ELF-1 (cell line): ENCODE results near the gene PAN3.

Source experiments
- DNase-seq: peaks from one replicate; pipeline ENCODE4 v3.0.0-alpha.2; 2016; ENCODE audit warnings: low read depth, low spot score

Gene PAN3

DNA sequence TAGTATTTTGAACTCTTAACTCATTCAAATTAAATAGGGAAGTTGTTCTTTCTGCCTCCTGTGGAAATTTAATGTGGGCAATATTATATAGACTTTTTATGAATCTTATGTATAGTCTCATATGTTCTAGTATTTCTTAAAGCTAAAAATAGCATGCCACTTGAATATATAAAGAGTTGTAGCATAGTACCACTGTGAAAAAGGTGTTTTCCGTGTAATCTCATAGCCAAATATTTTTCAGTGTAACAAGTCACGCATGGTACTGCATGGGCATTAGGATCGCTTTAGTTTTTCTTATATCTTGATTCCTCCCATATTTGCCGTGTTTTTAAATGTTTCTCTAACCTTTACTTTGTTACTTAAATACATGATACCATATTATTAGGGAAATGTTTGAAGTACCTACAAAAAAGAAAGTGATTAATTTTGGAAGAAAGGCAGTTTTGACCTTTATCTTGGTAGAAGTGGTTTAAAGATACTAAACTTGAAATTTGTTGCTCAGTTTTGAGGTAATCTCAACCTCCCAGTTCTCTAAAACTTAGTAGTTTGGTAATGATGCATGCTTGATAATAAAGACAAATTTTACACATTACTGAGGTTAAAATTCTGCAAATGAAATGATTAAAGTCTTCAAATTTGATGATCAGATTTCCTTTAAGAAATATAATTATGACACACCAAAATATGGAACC, 81.2 kb downstream of the PAN3 start:
- DNase-seq = no peak

DNA sequence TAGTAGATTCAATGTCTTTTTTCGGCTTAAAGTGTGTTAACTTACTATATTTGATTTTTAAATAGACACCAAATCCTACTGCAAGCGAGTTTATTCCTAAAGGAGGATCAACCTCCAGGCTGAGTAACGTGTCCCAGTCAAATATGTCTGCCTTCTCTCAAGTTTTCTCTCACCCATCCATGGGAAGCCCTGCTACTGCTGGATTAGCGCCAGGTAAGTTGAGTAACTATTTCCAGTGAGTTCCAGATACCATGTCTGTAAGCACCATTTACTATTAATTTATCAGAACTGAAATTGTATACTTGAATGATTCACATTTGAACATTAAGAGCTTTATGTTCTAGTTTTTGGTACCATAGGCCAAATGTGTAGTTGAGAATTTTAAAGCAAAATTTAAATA, 81.8 kb downstream of the PAN3 start:
- no peak for DNase-seq

DNA sequence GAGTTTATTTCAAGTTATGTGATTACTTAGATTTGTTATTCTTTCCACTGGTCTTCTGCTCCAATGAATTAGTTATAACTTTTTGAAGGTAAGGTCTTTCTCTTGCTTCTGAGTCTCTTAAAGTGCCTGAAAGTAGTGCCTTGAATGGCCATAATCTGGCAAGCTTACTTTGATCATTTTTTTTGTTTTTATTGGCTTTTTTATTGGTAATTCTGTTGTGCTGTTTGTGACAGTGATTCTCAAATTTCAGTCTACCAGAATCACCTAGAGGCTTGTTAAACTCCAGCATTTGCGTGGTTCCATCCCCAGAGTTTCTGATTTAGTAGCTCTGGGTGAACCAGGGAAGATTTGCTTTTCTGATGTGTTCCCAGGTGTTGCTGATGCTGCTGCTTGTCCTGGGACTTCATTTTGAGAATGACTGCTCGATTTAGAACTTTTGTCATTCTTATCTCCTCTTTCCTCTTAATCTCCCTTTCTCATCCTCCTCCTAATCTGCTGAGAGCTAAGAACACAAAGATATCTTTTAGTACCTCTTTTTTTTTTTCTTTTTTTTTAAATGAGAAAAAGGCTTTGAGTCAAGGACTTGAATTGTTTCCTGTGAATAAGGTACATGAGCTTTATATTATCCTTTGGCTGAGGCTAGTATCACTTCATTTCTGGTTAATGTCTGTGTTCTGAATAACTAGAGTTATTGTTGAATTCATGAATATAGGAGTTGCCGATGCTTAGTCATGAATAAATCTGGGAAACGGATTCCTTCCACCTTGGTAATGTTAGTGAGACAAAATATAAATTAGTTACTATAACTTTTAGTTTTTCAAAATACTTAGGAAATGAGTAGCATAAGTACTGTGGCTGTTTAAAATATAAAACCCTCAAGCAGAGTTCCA, 91.4 kb downstream of the PAN3 start:
- no peak for DNase-seq

DNA sequence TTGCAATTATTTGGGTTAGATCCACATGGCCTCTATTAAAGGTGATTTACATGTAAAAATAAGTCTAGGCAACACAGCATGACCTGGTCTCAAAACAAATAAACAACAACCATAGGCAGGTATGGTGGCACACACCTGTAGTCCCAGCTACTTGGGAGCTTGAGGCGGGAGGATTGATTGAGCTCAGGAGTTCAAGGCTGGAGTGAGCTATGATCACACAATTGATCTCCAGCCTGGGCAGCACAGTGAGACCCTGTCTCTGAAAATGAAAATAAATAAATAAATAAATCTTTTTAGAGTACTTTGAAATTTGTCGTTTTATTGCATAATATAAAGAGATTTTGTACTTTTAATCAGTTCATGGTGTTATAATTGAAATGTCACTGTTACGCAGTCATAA, 93.3 kb downstream of the PAN3 start:
- DNase-seq = no peak

DNA sequence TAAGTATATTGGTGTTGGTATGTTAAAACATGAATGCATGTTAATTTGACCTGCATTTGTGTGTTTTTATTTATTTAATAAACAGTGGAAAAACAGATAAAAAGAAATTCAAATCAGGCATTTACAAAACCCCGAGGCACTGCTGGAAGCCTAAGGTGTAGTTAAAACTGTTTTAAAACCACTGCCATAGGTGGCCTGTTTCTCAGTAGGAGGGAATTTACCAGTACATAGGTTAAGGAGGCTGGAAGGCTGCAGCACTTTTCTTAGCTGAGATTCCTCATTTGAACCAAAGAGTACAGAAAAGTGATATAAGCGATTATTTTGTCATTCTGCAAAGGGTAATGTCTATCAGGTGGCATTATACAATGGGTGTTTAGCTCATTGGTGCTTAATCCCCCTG, 99.6 kb downstream of the PAN3 start:
- DNase-seq = peak; percentile 10

DNA sequence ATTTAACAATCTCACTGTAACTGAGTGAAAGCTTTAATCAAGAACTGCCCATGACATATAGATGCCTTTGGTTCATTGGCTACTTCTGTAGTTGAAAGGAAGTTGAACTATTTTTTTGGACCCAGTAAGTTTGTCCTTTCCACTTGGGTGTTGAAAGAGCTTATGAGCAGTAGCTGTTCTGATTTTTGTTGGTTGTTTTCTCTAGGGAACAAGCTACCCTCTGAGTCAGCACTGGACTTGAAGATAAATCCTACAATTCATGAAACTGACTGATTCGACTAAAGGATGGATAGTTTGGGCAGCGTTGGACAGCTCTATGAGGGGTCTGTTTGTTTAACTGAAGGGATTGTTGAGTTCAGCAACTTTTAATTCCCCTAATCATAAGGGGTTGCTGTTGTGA, 101.0 kb downstream of the PAN3 start:
- no peak for DNase-seq

DNA sequence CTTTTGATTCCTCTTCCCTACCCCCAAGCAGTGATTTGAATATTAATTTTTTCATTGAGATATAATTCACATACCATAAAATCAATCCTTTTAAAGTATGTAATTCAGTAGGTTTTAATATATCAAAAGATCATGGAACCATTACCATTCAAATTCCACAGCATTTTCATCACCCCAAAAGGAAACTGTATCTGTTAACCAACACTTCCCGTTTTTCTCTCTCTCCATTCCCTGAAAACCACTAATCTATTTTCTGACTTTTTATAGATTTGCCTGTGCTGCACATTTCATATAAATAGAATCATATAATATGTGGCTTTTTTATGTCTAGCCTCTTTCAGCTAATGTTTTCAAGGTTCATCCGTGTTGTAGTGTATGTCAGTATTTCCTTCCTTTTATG, 107.1 kb downstream of the PAN3 start:
- no peak for DNase-seq

DNA sequence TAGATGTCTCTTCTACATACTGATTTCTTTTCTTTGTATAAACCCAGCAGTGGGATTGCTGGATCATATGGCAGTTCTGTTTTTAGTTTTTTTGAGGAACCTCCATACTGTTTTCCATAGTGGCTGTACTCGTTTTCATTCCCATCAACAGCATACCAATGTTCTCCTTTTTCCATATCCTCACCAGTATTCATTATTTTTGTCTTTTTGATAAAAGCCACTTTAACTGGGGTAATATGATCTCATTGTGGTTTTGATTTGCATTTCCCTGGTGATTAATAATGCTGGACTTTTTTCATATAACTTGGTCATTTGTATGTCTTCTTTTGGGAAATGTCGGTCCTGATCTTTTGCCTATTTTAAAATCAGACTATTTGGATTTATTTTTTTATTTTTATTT, 108.5 kb downstream of the PAN3 start:
- DNase-seq = no peak

DNA sequence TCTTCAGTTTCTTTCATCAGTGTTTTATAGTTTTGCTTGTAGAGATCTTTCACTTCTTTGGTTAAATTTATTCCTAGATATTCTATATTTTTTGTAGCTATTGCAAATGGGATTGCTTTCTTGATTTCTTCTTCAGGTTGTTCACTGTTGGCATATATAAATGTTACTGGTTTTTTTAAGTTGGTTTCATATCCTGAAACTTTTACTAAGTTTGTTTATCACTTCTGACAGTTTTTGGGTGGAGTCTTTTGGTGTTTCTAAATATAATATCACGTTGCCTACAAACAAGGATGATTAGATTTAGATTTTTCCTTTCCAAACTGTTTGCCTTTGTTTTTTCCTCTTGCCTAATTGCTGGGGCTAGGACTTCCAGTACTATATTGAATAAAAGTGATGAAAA, 109.7 kb downstream of the PAN3 start:
- DNase-seq = no peak

DNA sequence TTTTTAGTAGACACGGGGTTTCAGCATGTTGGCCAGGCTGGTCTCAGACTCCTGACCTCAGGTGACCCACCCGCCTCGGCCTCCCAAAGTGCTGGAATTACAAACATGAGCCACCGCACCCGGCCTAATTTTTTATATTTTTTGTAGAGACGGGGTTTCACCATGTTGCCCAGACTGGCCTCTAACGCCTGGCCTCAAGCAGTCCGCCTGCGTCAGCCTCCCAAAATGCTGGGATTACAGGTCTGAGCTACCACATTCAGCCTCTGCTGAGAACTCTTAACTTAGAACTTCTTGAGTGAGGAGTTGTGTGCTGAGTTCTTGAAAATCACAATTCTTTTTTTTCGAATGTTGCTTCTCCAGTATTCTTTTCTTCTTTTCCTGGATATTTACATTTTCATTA, 112.2 kb downstream of the PAN3 start:
- no peak for DNase-seq

DNA sequence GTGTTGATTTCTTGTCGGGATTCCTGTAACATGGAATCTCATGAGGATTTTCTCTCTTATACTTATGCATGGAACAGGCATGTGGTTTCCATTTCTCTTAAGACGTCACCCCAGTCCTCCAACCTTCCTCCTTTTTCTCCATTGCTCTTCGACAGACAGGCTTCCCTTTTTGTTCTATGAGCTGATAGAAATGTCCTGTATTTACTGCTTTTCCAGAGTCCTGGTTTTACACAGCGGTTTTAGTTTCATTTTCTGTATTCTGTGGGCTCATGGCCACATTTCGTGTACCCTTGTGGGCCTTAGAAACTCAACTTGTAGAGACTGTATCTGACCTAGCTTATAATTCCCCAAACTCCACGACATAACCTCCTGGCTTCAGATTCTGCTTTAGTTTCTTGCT, 113.1 kb downstream of the PAN3 start:
- DNase-seq = no peak

DNA sequence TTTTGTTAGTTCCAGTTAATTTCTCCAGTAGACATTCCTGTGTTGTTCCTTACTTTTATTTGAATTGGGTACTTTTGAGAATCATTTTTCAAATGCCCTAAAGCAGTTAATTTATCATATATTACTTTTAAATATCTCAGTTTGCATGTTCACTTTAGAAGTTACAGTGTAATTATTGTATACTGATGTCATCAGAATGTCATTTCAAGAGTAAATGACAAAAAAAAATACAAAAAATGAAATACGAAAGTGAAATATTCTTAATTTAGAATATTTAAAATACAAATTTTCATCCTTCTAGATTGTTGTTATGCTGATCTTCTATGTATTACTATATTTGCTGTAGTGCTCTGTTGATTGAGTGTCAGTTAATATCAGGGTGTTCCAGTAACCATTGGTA, 114.2 kb downstream of the PAN3 start:
- DNase-seq = no peak

DNA sequence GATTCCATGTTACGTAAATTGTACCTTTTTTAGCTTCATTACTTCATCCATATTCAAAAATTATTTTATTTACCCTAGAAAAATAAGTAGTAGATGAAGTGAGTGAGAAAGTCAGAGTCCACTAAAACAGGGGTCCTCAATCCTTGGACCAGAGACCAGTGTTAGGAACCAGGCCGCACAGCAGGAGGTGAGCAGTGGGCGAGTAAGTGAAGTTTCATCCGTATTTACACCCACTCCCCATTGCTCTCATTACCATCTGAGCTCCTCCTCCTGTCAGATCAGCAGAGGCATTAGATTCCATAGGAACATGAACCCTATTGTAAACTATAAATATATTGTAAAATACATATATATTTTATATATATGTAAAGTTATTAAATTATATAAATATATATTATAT, 119.0 kb downstream of the PAN3 start:
- DNase-seq = no peak

DNA sequence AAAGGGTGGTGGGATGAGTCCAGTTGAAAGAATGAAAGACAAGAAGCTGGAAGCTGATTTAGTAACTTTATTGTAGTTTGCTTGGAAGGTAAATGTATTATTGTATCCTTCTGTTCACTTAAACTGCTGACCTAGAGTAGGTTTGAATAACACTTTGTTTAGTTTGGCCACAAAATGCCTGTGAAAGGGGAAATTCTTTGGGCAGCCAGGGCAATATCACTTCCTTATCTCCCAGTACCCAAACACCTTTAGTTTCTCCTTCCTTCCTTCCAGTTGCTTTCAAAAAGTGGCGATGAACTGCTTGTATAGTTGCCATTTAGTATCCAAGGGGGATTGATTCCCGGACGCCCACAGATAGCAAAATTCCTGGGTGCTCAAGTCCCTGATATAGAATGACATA, 120.1 kb downstream of the PAN3 start:
- no peak for DNase-seq

DNA sequence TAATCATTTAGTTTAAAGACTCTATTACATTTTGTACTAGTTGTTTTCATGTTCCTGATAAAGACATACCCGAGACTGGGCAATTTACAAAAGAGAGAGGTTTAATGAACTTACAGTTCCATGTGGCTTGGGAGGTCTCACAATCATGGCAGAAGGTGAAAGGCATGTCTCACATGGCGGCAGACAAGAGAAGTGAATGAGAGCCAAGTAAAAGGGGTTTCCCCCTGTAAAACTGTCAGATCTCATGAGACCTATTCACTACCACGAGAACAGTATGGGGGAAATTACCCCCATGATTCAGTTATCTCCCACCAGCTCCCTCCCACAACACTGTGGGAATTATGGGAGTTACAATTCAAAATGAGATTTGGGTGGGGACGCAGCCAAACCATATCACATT, 129.2 kb downstream of the PAN3 start:
- DNase-seq = no peak

DNA sequence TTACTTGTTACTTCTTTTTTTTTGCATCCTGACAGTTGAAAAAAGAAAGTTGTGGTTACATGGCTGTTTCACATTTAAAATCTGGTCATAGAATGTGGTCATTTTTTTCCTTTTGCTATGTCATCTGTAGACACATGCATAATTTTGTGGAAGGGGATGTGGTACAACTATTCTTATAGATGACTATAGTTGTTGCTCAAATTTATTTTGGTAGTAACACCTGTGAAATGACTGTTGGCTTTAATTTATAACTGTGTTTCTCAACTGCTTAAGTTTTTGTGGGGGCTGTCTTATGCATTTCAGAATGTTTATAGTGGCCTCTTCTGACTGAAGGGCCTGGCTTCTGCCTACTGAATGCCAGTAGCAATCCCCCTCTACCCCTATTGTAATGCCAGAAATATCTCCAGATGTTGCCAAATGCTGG, 130.5 kb downstream of the PAN3 start:
- no peak for DNase-seq

DNA sequence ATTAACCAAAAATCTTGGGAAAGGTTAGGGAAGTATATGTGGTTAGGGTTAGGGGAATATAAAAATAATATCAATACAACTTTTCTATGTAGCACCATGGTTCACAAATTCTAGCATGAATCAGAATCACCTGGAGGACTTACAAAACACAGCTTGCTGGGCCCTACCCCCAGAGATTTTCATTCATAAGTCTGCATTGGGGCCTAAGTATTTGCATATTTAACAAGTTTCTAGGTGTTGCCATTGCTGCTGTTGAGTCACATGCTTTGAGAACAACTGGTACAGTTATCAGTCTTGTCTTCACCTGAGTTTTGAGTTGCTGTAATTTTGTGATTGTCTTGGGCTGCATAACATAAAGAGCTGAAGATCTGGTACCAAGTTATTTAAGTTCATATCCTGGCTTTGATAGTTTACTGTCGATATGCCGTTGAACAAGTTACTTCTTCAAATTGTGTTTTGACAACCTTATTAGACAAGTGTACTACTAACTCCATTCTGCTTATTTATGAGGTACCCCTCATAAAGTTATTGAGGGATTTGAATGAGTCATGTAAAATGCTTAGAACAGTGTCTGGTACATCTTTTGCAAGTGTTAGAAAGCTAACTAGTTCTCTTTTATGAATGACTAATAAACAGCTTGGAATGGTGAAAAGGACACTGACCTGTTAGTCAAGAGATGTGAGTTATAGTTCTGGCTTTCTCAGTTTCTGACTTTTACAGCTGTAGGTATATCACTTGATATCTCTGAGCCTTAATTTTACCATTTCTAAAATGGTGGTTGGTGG, 132.9 kb downstream of the PAN3 start:
- no peak for DNase-seq

DNA sequence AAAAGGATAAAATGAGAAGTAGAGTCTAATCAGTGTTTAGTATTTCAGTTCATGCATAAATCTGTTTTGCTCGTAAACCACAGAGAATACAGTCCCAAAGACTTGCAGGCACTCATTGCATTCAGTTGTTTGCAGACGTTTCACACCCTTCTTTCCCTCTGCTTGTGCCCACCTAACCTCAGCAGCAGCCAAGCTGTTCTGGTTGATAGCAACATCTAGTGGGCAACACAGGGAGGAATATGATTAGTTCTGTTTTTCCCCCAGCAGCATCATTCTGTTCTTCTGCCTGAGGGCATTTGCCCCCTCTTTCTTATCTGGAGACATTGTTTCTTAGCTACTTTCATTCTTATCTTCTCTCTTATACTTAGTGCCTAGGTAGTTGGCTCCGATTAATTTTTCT, 135.6 kb downstream of the PAN3 start:
- no peak for DNase-seq

DNA sequence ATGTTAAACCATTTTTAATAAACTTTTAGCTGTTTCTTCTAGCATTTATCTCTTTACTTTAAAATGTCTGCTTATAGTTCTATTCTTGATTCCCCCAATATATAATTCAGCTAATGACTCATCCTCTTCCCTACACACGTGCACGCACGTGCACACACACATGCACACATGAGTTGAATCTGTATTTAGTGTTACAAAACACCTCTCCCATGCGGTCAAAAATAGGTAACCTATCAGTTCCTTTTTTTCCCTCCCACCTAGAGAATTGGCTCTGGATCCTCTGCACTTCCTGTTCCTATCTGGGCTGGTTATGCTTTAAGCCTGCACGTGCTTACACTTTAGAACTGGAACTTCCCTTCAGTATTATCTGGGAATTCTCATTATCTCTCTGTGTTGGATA, 144.1 kb downstream of the PAN3 start:
- no peak for DNase-seq

DNA sequence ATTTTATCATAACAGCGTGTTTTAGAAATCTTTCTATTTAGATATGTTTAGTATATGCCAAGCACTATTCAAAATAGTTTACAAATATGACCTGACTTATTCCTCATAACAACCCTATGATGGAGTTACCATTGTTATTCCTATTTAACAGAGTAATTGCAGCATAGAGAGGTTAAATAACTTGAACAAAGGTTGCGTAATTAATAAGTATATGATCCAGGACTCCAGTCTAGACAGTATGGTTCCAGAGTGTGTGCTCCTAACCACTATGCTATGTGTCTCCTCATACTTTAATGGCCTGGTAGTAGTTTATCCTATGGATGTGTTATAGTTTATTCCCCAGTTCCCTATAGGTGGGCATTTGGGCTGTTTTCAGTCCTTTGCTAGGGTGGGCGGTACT, 145.3 kb downstream of the PAN3 start:
- DNase-seq = no peak

DNA sequence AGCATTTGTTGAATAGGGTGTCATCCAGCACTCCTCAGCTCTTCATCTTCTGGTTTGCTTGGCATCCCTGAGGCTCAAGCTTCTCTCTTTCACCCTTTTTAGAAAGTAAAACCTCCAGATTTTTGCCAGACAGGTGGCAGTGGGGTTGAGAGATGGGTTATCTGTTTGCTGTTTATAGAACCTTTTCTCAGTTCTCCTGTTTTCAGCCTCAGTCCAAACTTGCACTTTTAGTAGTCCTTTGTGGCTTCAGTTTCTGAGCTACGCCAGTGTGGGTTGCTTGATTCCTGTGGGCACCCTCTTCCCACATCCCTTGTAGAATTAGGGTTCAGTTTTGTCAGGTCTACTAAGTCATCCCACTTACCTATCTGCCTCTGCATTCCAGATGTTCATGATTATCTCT, 147.9 kb downstream of the PAN3 start:
- DNase-seq = no peak

DNA sequence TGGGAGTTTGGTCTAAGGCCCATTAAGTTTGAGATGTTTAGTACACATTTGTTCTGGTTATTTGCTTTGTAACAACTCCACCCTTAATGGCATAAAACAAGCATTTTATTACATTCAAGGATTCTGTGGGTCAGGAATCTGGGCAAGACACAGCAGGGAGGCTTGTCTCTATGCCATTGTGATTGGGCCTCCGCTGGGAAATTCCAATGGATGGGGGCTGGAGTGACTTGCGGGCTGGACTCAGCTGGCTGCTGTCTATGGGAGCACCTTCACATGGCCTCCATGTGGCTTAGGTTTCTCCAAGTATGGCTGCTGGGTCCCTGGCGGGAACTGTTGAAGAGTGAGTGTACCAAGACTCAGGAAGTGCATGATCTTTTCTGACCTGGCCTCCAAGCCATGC, 159.0 kb downstream of the PAN3 start:
- DNase-seq = peak; percentile 74

DNA sequence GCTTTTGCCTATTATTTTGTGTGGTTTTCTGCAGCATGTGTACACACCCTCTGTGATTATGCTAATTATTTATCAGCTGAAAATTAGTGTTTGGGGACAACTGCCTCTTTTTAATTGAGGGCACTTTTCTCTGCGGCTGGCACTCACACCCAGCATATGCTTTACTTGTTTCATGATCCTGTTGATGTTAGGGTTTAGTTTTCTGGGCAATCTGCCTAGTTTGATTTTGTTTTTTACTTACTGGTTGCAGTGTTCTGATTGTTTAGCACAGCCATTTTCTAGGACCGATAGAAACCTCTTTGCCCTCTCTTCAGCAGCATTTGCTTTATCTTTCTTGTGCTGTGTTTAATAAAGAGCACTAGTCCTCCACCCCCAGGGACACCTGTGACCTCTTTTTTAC, 161.6 kb downstream of the PAN3 start:
- DNase-seq = no peak
